Measurements from ENCODE around the gene SBNO2.

Gene SBNO2

DNA sequence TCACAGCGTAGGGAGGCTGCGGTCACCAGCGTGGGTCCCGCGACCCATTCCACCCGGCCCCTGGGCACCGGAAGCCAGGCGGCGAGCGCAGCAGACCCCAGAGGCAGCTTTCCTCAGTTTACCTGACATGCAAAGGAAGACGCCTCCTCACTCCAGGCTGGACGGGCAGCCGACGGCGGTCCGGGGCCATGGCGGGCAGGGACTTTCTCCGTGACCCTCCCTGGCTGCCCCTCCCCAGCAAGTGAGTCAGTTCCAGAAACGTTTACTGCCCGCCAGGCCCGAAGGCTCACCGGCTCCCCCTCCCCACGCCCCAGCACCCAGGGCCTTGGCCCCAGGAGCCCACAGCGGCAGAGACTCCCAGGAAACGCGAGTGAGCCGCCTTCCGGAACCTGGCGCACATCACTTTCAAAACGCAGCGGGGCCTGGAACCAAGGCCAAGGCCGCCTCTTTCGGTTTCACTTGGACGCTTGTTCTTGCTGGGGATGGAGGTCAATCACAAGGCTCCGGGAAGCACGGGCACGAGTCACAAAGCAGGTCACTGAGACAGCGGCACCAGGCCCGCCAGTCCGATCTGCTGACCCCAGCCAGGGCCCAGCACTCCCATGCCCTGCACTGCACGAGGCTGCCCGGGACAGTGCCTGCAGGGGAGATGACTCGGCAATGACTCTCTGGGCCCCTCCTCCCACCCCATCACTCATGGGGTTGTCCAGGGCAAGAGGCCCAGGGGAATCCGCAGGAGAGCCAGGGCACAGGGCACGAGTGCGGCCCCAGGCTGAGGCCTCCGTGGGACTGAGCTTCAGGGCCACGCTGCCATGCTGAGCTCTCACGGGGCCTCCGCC, 5.3 kb downstream of the SBNO2 start:
- no peak for DNase-seq (ENCODE audit: low spot score)

DNA sequence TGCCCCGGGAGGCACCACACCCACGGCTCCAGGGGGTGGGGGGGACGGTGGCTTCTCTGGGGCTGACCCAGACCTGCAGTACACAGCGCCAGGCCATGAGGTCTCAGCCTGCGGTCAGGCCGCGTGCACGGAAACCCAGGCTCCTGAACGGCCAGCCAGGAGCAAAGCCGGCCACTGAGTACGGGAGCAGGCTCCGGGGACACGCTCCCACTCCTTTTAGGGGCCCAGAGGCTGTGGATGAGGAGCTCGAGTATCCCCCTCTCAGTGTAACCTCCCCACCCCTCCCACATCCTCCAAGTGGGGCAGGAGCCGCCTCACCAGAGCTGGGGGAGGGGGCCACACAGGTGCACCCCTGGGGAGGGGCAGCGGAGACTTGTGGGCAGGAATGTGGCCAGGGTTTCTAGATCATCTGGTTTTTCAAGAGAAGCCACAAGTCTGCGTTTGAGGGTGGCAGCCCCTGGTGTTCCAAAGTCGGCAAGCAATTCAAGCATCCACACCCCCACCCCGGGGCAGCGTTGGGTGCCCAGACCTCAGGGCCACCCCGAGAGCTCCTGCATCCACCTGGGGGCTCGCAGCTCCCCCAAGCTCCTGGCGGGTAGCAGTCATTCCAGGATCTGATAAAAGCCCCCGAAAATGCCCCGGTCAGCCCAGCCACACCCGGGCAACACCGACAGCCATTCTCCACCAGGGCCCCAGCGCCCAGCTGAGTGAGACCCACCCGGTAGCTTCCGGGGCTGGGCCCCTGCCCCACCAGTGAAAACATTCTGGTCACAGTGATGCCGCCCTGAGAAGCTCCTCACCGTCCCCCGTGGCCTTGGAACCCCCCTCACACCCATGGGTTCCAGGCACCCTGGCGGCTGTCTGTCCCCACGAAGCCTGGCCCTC, 6.1 kb downstream of the SBNO2 start:
- no peak for DNase-seq (ENCODE audit: low spot score)

DNA sequence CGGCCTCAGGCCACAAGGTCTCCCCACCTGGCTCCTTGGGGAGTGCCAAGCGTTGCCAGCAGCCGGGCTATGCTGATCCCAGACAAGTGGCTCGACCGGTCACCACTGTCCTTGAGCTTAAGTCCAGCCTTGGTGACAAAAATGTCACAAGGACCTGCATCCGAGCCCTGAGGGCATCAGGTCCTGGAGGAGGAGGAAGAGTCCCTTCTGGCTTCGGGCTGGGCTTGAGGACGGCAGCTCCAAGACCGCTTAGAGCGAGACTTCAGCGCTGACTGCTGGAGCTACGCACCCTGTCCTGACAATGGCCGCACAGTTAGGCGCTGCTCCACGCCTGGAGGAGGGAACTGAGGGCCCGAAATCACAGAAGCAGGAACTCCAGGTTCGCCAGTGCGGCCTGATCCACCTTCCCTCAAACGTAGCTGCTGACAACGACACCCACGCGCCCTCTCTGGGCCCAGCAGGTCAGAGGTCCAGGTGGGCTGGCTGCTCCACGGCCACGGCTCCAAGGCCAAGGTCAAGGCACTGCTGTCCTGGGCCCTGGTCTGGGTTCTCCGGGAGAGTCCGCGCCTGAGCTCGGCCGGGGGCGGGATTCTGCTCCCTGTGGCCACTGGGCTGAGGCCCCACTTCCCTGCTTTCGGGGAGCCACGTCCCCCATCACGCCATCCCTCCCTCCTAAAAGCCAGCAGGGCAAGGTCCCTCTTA, 7.0 kb downstream of the SBNO2 start:
- no peak for DNase-seq (ENCODE audit: low spot score)

DNA sequence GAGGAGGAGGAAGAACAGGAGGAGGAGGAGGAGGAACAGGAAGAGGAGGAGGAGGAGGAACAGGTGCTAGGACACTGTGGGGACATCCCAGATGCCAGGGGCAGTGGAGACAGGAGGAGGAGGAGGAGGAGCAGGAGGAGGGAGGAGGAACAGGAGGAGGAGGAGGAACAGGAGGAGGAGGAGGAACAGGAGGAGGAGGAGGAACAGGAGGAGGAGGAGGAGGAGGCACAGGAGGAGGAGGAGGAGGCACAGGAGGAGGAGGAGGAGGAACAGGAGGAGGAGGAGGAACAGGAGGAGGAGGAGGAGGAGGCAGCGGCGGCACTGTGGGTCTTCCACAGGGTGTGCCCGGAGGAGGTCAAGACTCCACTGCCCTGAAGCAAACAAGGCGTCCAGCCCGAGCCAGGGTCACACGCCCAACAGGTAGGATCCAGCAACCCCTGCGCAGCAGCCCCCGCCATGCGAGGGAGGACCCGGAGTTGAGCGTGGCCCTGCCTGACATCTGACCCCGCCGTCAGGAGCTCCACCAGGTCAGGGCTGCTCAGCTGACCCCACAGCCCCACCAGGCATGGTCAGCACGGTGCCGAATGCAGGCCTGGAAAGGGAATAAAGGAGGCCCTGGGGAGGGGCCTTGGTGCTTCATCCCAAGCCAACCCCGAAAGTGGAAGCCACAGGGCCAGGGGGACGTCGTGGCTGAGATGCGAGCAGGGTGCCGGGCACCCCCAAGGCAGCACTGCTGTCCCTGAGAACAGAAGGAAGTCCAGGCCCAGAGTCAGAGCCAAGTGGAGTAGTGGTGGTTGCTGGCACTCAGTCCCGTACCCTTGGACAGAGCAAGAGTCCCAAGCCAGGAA, 9.2 kb downstream of the SBNO2 start:
- no peak for DNase-seq (ENCODE audit: low spot score)

- DNase-seq (ENCODE audit: low spot score), result no peak
Measured at GRCh38 chr19:1163934-1164683, 10.0 kb downstream of the SBNO2 start.

GRCh38 chr19:1163283-1163933, 10.7 kb downstream of the SBNO2 start:
- DNase-seq (ENCODE audit: low spot score), result no peak

GRCh38 chr19:1162404-1163282, 11.4 kb downstream of the SBNO2 start:
- no peak for DNase-seq (ENCODE audit: low spot score)

DNA sequence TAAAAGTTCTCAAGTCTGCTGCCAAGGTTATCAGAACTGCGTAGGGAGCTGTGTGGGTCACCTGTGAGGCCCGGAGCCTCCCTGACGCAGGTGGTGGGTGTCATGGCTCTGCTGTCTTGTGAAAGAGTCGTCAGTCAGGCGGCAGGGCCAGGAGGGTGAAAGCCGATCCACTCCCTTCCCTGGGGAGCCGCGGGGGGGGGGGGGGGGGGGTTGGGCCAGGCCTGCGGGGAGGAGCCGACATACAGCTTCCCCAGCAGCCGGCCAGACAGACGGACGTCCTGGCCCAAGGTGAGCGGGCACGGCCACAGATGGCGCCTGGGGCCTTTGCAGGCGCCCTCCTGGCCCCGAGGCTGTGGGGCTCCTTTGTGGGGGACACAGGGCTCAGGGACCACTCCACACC, 12.4 kb downstream of the SBNO2 start:
- peak; percentile 44 for DNase-seq (ENCODE audit: low spot score)

GRCh38 chr19:1159864-1160595, 14.0 kb downstream of the SBNO2 start:
- DNase-seq (ENCODE audit: low spot score), result no peak

GRCh38 chr19:1158885-1159448, 15.1 kb downstream of the SBNO2 start:
- DNase-seq (ENCODE audit: low spot score), result no peak

GRCh38 chr19:1157931-1158884, 15.9 kb downstream of the SBNO2 start:
- DNase-seq (ENCODE audit: low spot score), result no peak

GRCh38 chr19:1156830-1157615, 17.0 kb downstream of the SBNO2 start:
- DNase-seq (ENCODE audit: low spot score), result no peak

DNA sequence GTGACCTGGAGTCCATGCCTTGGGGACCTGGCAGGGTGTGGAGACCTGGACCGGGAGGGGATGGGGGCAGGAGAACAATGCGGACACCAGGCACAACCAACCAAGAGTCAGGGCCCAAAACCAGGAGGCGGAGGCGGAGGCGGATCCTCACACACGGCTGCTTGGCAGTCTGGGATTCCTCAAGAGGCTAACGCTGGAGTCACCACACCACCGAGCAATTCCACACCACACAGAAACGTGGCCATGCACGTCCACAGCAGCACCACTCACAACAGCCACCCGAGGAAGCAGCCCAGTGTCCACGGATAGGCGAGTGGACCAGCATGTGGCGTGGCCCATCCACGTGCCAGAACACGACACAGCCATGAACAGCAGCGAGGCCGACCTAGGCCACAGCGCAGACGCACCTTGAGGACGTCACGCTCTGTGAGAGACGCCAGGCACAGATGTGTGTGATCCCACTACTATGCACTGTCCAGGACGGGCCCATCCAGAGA, 17.7 kb downstream of the SBNO2 start:
- no peak for DNase-seq (ENCODE audit: low spot score)

- no peak for DNase-seq (ENCODE audit: low spot score)
Measured at GRCh38 chr19:1155352-1156304, 18.4 kb downstream of the SBNO2 start.
